ENCODE results near the gene LRP1B. TPM values are rescaled to one million over a fixed set of nuclear protein-coding genes. Genes with fewer than 3 reads are reported as not detected.

The LRP1B gene
- total RNA-seq, 3 donors from 2014 or later: 2.3 to 29.8 (median 21.8) TPM

DNA sequence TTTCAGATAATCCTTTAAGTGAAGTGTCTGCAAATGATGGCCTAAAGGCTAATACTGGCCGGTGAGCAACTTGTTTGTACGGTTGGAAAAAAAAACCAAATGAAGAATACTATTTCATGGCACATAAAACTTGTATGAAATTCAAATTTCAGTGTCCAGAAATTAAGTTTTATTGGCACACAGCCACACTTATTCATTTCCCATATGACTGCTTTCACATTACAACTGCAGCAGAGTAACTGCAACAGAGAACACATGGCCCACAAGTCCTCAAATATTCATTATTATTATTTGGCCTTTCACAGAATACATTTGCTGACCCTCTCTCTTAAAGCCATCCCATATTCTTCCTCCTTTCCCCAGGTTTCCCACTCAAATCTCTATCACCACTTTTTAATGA, 1268.6 kb downstream of the LRP1B start:
- intact Hi-C loops (cut with DNase I; ENCODE audit: low total_unique reads): no loop called here
- TF ChIP-seq, protein P1, sequence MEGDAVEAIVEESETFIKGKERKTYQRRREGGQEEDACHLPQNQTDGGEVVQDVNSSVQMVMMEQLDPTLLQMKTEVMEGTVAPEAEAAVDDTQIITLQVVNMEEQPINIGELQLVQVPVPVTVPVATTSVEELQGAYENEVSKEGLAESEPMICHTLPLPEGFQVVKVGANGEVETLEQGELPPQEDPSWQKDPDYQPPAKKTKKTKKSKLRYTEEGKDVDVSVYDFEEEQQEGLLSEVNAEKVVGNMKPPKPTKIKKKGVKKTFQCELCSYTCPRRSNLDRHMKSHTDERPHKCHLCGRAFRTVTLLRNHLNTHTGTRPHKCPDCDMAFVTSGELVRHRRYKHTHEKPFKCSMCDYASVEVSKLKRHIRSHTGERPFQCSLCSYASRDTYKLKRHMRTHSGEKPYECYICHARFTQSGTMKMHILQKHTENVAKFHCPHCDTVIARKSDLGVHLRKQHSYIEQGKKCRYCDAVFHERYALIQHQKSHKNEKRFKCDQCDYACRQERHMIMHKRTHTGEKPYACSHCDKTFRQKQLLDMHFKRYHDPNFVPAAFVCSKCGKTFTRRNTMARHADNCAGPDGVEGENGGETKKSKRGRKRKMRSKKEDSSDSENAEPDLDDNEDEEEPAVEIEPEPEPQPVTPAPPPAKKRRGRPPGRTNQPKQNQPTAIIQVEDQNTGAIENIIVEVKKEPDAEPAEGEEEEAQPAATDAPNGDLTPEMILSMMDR (IDR thresholded peaks at IDR 0.05): no peak
- no peak for TF ChIP-seq POLR2AphosphoS5 (IDR thresholded peaks at IDR 0.05)
- no peak for TF ChIP-seq POLR2A (IDR thresholded peaks at IDR 0.05)
- Histone ChIP-seq H3K4me3 (no peak overlapping the region), H3K36me3 (no peaks in the 10 kb centered on the region), H3K27me3 (no peaks in the 10 kb centered on the region), H3K9me3 (no peaks in the 10 kb centered on the region), H3K4me1 (no peaks in the 10 kb centered on the region), H3K27ac (no peak overlapping the region)
- DNase-seq (ENCODE audit: low spot score in 2 of 2): no peak

DNA sequence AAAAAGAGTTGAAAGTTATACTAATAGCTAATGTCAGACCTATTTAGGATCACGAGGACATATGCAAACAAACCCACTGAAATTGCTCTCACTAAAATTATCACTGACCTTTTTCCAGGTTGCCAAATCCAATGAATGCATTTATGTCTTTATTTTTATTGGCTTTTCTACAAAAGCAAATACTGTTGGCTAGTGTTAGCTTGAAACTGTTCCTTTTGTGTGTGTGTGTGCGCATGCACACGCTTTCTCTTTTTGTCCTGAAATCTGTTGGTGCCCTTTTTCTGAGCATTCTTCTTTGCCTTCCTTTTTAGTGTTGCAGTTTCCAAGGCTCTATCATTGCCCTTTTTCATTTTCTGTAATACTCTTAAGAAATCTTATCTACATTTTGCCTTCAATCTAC, 1269.2 kb downstream of the LRP1B start:
- no peak for DNase-seq (ENCODE audit: low spot score in 2 of 2)
- no peaks in the 10 kb centered on the region for H3K9me3 ChIP-seq
- no peaks in the 10 kb centered on the region for H3K27me3 ChIP-seq
- no peak overlapping the region for H3K27ac ChIP-seq
- no peaks in the 10 kb centered on the region for H3K36me3 ChIP-seq
- H3K4me1 ChIP-seq: no peaks in the 10 kb centered on the region
- H3K4me3 ChIP-seq: no peak overlapping the region
- intact Hi-C loops (cut with DNase I; ENCODE audit: low total_unique reads): no loop called here
- TF ChIP-seq POLR2AphosphoS5 (IDR thresholded peaks at IDR 0.05) (no peak), POLR2A (IDR thresholded peaks at IDR 0.05) (no peak)
- TF ChIP-seq, protein P1 (IDR thresholded peaks at IDR 0.05): no peak

DNA sequence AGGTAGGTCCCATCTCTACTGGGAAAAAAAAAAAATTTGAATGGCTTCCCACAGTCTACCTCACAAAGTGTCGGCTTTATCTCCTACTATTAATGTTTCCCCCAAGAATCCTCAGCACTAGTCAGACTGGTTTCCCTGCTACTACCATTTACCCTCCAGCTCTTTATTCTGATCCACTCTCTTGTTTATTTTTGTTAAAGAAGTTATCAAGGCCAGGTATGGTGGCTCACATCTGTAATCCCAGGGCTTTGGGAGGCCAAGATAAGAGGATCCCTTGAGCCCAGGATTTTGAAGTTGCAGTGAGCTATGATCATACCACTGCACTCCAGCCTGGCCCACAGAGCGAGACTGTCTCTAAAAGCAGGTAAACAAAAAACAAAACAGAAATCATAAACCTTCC, 1275.3 kb downstream of the LRP1B start:
- H3K36me3 ChIP-seq: no peaks in the 10 kb centered on the region
- no peaks in the 10 kb centered on the region for H3K4me1 ChIP-seq
- H3K27ac ChIP-seq: no peak overlapping the region
- no peak for DNase-seq (ENCODE audit: low spot score in 2 of 2)
- TF ChIP-seq POLR2A (IDR thresholded peaks at IDR 0.05) (no peak), POLR2AphosphoS5 (IDR thresholded peaks at IDR 0.05) (no peak)
- TF ChIP-seq, protein P1 (IDR thresholded peaks at IDR 0.05): no peak
- no peak overlapping the region for H3K4me3 ChIP-seq
- H3K27me3 ChIP-seq: no peaks in the 10 kb centered on the region
- no peaks in the 10 kb centered on the region for H3K9me3 ChIP-seq
- intact Hi-C loops (cut with DNase I; ENCODE audit: low total_unique reads): no loop called here

DNA sequence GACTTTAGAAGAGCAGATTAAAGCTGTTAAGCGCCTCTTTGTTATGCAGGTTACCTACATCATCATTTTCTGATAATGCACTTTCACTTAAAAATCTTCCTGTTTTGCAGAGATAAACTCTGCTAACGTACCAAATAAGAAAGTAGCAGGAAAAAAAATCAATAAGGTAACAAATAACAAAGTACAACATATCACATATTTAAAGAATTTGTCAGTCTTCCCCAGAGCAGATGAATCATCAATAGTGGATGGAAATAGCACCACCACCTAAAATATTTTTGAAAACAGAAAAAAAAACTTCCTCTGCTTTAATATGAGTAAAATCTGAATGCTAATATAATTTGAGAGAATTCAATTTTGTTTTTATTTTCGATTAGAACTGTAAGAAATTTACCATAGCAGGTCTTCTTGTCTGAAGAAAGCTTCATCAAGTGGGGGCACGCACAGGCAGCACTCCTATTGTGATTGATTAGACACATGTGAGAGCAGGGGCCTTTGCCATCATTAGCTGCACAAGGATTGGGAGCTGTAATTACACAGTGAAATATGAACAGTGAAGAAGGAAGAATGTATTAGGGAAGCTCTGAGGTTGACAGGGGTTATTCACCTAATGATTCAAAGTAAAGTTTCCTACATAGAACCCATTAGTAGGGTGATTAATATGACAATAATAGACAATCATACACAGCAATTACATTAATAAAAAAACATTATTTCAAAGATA, 1279.4 kb downstream of the LRP1B start:
- no peak for TF ChIP-seq POLR2AphosphoS5 (IDR thresholded peaks at IDR 0.05)
- TF ChIP-seq, protein P1 (IDR thresholded peaks at IDR 0.05): no peak
- TF ChIP-seq POLR2A (IDR thresholded peaks at IDR 0.05): no peak

DNA sequence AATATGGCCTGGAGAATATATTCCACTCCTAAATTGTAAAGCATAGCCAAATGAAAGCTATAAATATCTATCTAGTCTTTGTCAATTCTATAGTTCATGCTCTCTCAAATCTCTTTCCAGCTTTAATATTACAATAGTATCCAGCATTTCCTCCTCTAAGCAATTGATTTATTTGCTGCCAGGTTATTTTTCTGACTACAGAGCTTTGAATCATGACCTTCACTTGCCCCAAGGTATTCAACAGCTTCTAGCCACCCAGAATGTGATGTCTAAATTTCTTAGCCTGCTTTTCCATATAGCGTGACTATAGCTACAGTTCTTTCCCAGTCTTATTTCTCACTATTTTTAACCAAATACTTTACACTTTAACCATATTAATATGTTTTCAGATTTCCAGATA, 1287.6 kb downstream of the LRP1B start:
- TF ChIP-seq POLR2A (IDR thresholded peaks at IDR 0.05) (no peak), POLR2AphosphoS5 (IDR thresholded peaks at IDR 0.05) (no peak)
- TF ChIP-seq, protein P1 (IDR thresholded peaks at IDR 0.05): no peak
- H3K27me3 ChIP-seq: no peaks in the 10 kb centered on the region
- H3K4me1 ChIP-seq: no peaks in the 10 kb centered on the region
- no peak overlapping the region for H3K4me3 ChIP-seq
- intact Hi-C loops (cut with DNase I; ENCODE audit: low total_unique reads): no loop called here
- H3K9me3 ChIP-seq: no peaks in the 10 kb centered on the region
- H3K27ac ChIP-seq: no peak overlapping the region
- DNase-seq (ENCODE audit: low spot score in 2 of 2): no peak
- H3K36me3 ChIP-seq: no peaks in the 10 kb centered on the region

More for the DNA sequence above, 1279.4 kb downstream of the LRP1B start:
- Histone ChIP-seq H3K4me3 (no peak overlapping the region), H3K27ac (no peak overlapping the region), H3K27me3 (no peaks in the 10 kb centered on the region), H3K4me1 (no peaks in the 10 kb centered on the region), H3K36me3 (no peaks in the 10 kb centered on the region), H3K9me3 (no peaks in the 10 kb centered on the region)
- intact Hi-C loops (cut with DNase I; ENCODE audit: low total_unique reads): no loop called here
- no peak for DNase-seq (ENCODE audit: low spot score in 2 of 2)

Measured in breast epithelium (tissue), 4 donors.